Measurements from ENCODE around the gene SLC35F1. TPM values are rescaled to one million over a fixed set of nuclear protein-coding genes. Genes with fewer than 3 reads are reported as not detected.

SLC35F1 gene
- total and polyA plus RNA-seq, 2 experiments from 2014 or later, result 0.04 to 0.43 TPM

GRCh38 chr6:118212451-118213173 is 305.5 kb downstream of the SLC35F1 start:
- H3K4me1 ChIP-seq (ENCODE audit: insufficient read depth), result no peaks in the 10 kb centered on the region
- no peak overlapping the region for H3K27ac ChIP-seq
- H3K4me2 ChIP-seq, result no peak overlapping the region
- no peak overlapping the region for H2AFZ ChIP-seq
- DNase-seq (ENCODE audit: low spot score), result no peak
- H3K4me3 ChIP-seq, result no peak overlapping the region
- H3K79me2 ChIP-seq, result no peaks in the 10 kb centered on the region
- no peaks in the 10 kb centered on the region for H4K20me1 ChIP-seq (ENCODE audit: insufficient read depth, poor library complexity, severe bottlenecking)
- H3K9me3 ChIP-seq (ENCODE audit: low read depth), result no peaks in the 10 kb centered on the region
- no peak for TF ChIP-seq CTCF (IDR thresholded peaks at IDR 0.05; ENCODE audit: poor library complexity)
- TF ChIP-seq EZH2 (IDR thresholded peaks at IDR 0.05; ENCODE audit: borderline replicate concordance), result no peak
- TF ChIP-seq EZH2phosphoT487 (IDR thresholded peaks at IDR 0.05; ENCODE audit: low read depth, severe bottlenecking, unreplicated experiment), result no peak
- H3K27me3 ChIP-seq, result no peaks in the 10 kb centered on the region
- no peaks in the 10 kb centered on the region for H3K36me3 ChIP-seq (replicated peaks; ENCODE audit: insufficient read depth, low read depth)
- 87% methylated on average over 4 of the region's 4 CpGs for WGBS (ENCODE audit: low lambda C conversion rate, missing lambda C conversion rate)
- H3K9me2 ChIP-seq (replicated peaks; ENCODE audit: insufficient read depth), result no peaks in the 10 kb centered on the region

GRCh38 chr6:118215269-118215668 is 308.2 kb downstream of the SLC35F1 start:
- no peak for DNase-seq (ENCODE audit: low spot score)
- Histone ChIP-seq H2AFZ (no peak overlapping the region), H3K79me2 (no peaks in the 10 kb centered on the region), H3K9me3 (ENCODE audit: low read depth) (no peaks in the 10 kb centered on the region), H3K4me2 (no peak overlapping the region), H3K27ac (no peak overlapping the region), H3K4me1 (ENCODE audit: insufficient read depth) (no peaks in the 10 kb centered on the region), H4K20me1 (ENCODE audit: insufficient read depth, poor library complexity, severe bottlenecking) (no peaks in the 10 kb centered on the region), H3K27me3 (no peaks in the 10 kb centered on the region), H3K36me3 (replicated peaks; ENCODE audit: insufficient read depth, low read depth) (no peaks in the 10 kb centered on the region), H3K4me3 (no peak overlapping the region), H3K9me2 (replicated peaks; ENCODE audit: insufficient read depth) (no peaks in the 10 kb centered on the region)
- TF ChIP-seq CTCF (IDR thresholded peaks at IDR 0.05; ENCODE audit: poor library complexity) (no peak), EZH2phosphoT487 (IDR thresholded peaks at IDR 0.05; ENCODE audit: low read depth, severe bottlenecking, unreplicated experiment) (no peak), EZH2 (IDR thresholded peaks at IDR 0.05; ENCODE audit: borderline replicate concordance) (no peak)
- WGBS (ENCODE audit: low lambda C conversion rate, missing lambda C conversion rate), result 84% methylated on average over 5 of the region's 5 CpGs

GRCh38 chr6:118216751-118217150 is 309.7 kb downstream of the SLC35F1 start:
- Histone ChIP-seq H3K36me3 (replicated peaks; ENCODE audit: insufficient read depth, low read depth) (no peaks in the 10 kb centered on the region), H4K20me1 (ENCODE audit: insufficient read depth, poor library complexity, severe bottlenecking) (no peaks in the 10 kb centered on the region), H3K9me2 (replicated peaks; ENCODE audit: insufficient read depth) (no peaks in the 10 kb centered on the region), H3K27ac (no peak overlapping the region), H3K27me3 (no peaks in the 10 kb centered on the region), H3K79me2 (no peaks in the 10 kb centered on the region), H3K4me3 (no peak overlapping the region), H3K4me2 (no peak overlapping the region), H3K9me3 (ENCODE audit: low read depth) (no peaks in the 10 kb centered on the region), H2AFZ (no peak overlapping the region), H3K4me1 (ENCODE audit: insufficient read depth) (no peaks in the 10 kb centered on the region)
- no peak for DNase-seq (ENCODE audit: low spot score)
- TF ChIP-seq EZH2 (IDR thresholded peaks at IDR 0.05; ENCODE audit: borderline replicate concordance) (no peak), EZH2phosphoT487 (IDR thresholded peaks at IDR 0.05; ENCODE audit: low read depth, severe bottlenecking, unreplicated experiment) (no peak), CTCF (IDR thresholded peaks at IDR 0.05; ENCODE audit: poor library complexity) (no peak)
- WGBS (ENCODE audit: low lambda C conversion rate, missing lambda C conversion rate), result 76% methylated on average over 2 of the region's 2 CpGs

All from hepatocyte (in vitro differentiated cells).